Epidermal melanocyte (primary cell): ENCODE results near the gene NUTF2.
A peak's percentile ranks its signal among the peaks of the same experiment; 100 is the strongest.

ENCODE experiments used
- DNase-seq: peaks from one replicate; pipeline ENCODE4 v3.0.0; 2011; ENCODE audit warnings: low spot score; ENCODE audit not compliant: insufficient read length

Gene NUTF2

GRCh38 chr16:67846320-67847063 is at the start of gene NUTF2:
TSS of gene NUTF2 (plus strand) at chr16:67846933. CDS start at chr16:67865131, 18,198 bp downstream.
- peak; percentile 96 for DNase-seq

GRCh38 chr16:67800338-67800926 is 46.3 kb upstream of the NUTF2 start:
- DNase-seq, result no peak

GRCh38 chr16:67801241-67801640 is 45.5 kb upstream of the NUTF2 start:
- DNase-seq, result no peak

DNA sequence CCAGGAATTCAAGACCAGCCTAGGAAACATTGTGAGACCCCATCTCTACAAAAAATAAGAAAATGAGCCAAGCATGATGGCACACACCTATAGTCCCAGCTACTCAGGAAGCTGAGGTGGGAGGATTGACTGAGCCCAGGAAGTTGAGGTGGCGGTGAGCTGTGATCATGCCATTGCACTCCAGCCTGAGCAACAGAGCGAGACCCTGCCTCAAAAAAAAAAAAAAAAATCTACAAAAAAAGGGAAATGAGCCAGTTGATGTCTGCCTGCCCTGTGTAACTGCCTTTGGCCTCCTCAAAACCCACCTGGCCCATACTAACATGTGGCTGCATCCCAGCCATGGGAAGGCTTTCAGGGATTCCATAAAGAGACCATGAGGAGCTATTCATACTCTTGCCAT is 44.9 kb upstream of the NUTF2 start:
- DNase-seq, result no peak

DNA sequence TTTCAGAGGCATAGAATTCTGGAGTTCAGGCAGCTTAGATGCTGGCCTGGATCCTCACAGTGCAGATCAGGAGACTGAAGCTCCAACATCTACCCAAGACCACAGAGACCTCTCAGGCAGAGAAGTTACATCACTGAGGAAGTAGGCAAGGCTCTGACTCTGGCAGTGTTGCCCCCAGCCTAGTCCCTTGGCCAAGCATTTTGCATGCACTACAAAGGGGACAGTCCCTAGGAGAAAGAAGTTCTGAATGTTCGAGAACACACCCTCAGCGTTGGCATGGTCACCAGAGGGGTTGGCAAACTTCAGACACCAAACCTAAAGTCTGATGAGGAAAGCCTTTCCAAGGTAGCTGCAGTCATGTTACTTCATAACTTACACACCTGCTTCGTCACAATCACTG is 42.8 kb upstream of the NUTF2 start:
- DNase-seq, result no peak

GRCh38 chr16:67804853-67805542 is 41.7 kb upstream of the NUTF2 start:
- DNase-seq, result no peak

GRCh38 chr16:67805718-67806427 is 40.9 kb upstream of the NUTF2 start:
- DNase-seq, result no peak

- peak; percentile 92 for DNase-seq
Measured at GRCh38 chr16:67806428-67807147, 40.1 kb upstream of the NUTF2 start, which contains the start of the genes RANBP10 and TSNAXIP1. TSS of gene RANBP10 (minus strand) at chr16:67806560. CDS start at chr16:67806536, 24 bp downstream. TSS of gene TSNAXIP1 (plus strand) at chr16:67806889. CDS start at chr16:67807150, 261 bp downstream.

GRCh38 chr16:67807148-67807682 is 39.5 kb upstream of the NUTF2 start:
- no peak for DNase-seq

DNA sequence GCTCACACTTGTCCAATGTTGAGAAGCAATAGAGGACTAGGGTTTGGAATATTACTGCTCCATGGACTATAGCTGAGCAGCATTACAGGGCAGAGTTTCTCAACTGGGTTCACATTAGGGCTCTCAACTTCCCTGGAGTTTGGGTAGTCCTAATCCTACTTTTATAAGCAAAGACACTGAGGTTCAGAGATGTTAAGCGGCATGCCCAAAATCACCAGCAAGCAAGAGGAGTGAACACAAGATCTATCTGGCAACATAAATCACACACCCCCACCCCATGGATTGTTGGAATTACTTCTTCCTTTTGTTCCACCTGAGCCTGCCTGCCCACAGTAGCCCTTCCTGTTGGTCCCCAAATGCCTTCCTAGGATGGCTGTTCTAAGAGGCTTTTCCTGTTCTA is 34.8 kb upstream of the NUTF2 start:
- no peak for DNase-seq

DNA sequence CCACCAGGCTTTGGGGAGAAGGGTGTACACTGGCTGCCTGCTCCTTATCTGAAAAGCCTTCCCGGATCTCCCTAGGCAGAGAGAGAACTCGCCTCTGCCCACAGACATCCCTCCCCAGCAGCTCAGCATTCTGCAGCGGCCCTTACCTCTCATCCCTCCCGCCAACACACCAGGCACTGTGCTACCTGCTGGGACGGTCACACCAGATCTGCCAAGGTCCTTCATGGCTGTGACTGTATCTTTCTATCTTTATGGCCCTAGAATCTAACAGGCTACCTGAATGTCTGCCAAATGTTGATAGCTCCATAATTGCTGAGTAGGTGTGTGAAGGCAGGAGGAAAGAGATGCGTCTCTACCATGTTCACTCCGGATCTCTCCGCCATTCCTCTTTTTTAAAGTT is 32.2 kb upstream of the NUTF2 start:
- no peak for DNase-seq

DNA sequence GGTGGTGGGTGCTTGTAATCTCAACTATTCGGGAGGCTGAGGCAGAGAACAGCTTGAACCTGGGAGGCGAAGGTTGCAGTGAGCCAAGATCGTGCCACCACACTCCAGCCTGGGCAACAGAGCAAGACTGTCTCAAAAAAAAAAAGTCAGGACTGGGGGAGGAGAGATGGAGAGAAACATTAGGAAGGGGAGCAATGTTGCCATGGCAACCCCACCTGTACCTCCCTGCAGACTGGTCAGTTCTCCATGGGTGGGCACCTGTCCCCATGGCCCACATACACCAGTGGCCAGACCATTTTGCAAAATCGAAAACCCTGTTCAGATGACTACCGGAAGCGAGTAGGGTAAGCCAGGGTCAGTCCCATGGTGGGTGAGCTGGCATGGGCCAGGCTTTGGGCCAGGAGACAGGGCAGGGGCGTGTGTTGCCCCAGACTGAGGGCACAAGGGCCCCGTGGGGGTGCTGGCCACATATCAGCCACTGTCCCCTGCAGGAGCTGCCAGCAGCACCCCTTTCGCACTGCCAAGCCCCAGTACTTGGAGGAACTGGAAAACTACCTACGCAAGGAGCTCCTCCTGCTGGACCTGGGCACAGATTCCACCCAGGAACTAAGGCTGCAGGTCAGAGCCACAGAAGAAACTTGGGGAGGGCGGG is 26.0 kb upstream of the NUTF2 start:
- DNase-seq, result no peak

DNA sequence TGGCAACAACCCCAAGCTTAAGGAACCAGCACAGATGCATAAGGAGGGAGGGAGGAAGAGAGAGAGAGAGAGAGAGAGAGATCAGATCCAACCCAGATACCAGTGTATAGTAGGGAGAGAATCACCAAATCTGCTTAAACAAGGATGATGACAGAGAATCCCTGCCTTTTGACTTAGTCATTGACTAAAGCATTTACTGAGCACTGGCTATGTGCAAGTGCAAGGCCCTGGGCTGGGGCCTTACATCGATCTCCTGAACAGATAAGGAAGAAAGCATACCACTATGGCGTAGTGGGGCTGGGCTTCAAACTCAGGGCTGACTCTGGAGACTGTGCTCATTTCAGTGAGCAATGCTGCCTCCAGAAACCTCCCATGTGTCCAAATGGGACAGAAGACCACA is 24.2 kb upstream of the NUTF2 start:
- no peak for DNase-seq

DNA sequence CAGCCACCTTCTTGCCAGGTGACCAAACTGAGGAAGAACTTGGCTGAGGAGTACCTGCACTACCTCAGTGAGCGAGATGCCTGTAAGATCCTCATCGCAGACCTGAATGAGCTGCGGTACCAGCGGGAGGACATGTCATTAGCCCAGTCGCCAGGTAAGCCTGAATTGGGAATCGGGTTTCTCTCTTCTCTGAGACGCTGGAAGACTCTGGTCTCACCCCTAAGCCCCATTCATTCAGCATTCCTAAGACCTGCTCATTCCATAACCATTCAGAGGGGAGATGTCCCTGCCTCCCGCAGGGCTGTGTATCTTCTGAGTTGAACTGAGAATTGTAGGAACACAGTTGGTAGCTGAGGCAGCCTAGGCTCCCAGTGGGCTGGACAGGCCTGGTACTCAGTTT is 21.6 kb upstream of the NUTF2 start:
- no peak for DNase-seq

- DNase-seq, result no peak
Measured at GRCh38 chr16:67825906-67826305, 20.8 kb upstream of the NUTF2 start.

DNA sequence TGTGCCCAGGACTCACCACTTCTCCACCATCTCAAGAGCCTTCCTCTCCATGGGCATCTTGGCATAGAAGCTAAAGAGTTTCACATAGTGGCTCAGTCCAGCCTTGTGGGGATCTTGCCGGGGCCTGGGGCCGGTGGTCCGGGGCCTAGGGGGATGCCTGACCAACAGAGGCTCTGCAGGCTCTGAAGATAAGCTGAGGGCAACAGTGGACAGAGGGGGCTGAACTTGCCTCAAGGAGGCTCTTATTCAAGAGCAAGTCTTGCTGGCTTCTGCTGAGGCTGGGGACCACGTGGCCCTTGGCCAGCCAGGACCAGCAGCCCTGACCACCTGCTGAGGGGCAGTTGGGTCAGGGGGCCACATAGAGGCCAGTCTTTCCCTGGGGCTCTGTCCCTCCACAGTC is 18.1 kb upstream of the NUTF2 start:
- no peak for DNase-seq

- DNase-seq, result no peak
Measured at GRCh38 chr16:67833030-67833414, 13.7 kb upstream of the NUTF2 start.

DNA sequence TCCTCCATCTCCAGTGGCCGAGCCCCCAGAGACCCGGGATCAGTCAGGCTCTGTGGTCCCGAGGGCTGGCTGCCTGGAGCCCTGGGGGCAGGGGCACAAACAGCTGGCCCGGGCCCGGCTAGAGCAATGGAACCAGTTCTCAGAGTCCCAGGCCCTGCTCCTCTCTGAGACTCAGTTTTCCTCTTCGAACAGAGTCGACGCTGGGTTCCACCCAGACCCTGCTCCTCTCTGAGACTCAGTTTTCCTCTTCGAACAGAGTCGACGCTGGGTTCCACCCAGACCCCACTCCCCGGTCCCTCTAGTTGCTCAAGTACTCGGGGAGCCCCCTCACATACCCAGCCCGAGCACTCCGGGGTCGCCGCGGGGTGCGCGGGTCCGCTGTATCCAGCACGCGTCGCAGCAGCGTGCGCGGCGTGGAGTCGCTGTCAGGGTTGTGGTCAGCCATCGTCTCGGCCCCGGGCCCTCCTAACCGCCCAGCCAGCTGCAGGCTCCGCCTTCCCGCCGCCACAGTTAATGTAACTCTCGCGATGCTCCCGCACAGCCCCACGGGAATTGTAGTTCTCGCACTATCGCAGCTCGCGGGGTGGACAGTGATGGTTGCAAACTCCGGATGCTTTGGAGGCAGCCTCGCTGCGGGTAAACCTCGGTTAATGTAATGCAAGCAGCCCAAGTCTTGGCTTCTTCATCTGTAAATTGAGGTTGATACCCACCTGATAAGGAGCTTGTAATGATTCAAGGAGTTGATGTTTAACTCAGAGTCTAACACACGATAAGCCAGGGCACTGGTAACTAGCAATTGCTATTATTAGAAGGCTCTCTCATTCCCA is 13.1 kb upstream of the NUTF2 start:
- peak; percentile 96 for DNase-seq

- DNase-seq, result no peak
Measured at GRCh38 chr16:67834242-67834614, 12.5 kb upstream of the NUTF2 start.
